GM21717 (cell line): ENCODE results near the gene RMI2.
"Not testable (repeated sequence)": the region's sequence is repeated elsewhere in the genome, so short reads cannot be mapped to it uniquely, and the experiment has no call there.

Experiments
- ATAC-seq: cut with Tn5 transposase; IDR thresholded peaks from one replicate; pipeline ENCODE4 v1.9.1; 2021; ENCODE audit warnings: mild to moderate bottlenecking, moderate library complexity; ENCODE audit not compliant: unreplicated experiment

Gene RMI2

GRCh38 chr16:11345040-11345862 is at the start of gene RMI2:
TSS of gene RMI2 (plus strand) at chr16:11345459. CDS start at chr16:11345472, 13 bp downstream.
- ATAC-seq, result peak; percentile 89

DNA sequence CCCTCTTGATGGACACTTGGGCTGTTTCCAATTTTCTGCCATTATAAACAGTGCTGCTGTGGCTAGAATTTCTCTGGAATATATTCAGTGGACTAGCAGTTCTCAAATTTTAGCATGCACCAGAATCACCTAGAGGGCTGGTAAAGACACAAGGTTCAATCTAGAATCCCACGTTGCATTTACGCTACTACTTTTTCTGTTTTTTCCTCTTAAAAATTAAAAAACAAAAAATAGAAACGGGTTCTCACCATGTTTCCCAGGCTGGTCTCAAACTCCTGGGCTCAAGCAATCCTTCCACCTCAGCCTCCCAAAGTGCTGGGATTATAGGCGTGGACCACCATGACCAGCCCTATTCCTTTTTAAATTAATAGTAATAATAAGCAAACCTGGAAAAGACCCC is 49.6 kb upstream of the RMI2 start:
- ATAC-seq, result no peak

GRCh38 chr16:11296351-11296705 is 48.9 kb upstream of the RMI2 start:
- no peak for ATAC-seq

DNA sequence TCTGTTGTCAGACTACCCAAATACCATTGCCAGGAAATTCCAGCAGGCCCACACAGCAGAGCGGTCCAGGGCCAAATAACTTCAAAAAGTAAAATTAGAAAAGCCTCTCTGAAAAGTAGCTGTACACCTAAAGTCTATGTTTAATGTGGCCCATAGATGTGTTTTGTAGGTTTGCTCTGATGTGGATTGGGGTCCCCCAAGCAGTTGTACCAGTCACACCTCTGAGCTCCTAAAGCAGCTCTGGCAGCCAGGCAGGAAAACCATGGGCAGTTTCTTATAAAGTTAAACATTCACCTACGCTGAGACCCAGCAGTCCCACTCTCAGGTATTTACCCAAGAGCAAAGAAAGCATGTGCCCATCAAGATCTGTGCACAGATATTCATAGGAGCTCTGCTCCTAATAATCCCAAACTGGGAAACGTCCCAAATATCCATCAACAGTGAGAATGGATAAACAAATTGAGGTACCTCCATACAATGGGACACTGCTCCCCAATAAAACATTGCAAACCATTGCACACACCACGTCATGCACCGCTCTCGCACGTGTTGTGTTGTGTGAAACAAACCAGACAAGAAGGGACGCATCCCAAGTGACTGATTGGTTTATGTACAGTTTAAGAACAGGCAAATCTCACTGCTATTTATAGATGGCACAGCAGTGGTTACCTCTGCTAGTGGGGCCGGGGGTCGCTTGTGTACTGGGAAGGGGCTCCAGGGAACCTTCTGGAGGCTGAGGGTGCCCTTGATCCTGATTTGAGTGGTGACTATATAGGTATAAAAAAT is 48.4 kb upstream of the RMI2 start:
- ATAC-seq, result no peak

DNA sequence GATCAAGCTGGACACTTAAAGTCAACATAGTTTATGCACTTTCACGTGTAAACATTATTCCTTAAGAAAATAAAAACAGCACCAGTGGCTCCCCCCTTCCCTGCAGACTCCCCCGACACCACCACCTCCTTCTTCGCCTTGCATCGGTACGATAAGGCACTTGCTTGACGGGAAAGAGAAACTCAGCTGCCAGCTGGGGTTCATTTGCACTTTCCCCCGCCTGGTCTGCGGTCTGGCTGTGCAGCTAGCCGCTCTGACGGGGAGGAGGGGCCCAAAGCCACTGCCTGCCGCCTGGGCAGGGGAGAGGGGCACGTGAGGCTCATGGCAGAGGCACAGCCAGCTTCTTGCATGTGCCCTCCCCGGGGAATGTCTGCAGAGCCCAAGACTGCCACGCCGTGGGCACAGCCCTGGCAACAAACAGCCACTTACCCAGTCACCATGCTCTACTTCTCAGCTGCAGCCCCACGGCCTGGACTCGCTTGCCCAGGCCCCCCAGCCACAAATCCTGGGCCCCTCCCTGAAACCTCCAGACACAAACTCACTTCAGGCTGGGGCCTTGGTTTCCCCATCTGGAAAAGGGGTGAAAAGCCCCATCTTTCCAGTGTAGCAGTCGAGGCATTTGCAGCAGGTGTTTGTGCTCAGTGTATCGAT is 47.6 kb upstream of the RMI2 start:
- peak; percentile 54 for ATAC-seq

- ATAC-seq, result no peak
Measured at GRCh38 chr16:11298143-11298900, 46.9 kb upstream of the RMI2 start.

DNA sequence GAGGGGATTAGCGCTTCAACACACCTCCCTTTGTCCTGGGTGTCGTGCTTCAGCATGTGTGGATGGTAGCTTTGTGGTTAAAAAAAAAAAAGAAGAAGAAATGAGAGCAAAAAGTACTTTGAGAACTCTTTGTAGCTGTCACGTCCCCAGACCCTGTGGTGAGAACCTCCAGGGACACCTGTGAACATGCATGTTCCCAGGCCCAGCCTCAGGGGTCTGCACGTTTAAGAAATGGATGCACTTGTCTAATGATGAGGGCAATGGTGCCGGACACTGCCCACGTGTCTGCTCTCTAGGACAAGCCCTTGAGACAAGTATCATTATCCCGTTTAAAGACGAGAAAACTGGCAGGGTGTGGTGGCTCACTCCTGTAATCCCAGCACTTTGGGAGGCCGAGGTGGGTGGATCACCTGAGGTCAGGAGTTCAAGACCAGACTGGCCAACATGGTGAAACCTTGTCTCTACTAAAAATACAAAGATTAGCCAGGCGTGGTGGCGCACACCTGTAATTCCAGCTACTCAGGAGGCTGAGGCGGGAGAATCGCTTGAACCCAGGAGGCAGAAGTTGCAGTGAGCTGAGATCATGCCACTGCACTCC is 46.2 kb upstream of the RMI2 start:
- not testable (repeated sequence) for ATAC-seq

DNA sequence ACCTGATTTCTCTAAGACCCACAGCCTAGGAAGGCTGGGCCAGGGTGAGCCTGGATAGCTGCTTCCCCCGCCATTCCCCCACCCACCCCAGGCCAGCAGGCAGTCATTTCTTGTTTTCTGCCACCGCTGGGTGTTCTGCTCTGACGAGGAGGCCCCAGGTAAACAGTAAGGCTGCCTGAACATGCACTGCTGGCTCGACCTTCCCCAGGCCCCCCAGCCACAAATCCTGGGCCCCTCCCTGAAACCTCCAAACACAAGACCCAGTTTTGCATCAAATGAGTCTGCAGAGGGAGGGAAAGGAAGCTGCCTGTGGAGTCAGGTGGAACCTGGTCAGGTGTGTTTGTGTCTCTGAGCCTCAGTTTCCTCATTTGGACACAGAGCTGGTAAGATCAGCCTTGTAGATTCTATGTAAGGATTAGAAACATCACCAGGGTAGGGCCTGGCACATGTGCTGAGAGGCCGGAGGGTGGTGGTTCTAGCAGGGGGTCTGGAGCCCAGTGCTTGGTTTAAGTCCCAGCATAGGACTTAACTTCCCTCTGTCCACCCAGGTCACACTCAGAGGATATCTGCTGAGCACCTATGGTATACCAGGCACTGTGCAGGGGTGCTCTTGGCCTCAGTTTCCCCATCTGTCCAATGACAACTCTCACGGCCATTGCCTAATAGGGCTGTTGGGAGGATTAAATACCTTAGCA is 45.2 kb upstream of the RMI2 start:
- no peak for ATAC-seq

- no peak for ATAC-seq
Measured at GRCh38 chr16:11300560-11300892, 44.7 kb upstream of the RMI2 start.

DNA sequence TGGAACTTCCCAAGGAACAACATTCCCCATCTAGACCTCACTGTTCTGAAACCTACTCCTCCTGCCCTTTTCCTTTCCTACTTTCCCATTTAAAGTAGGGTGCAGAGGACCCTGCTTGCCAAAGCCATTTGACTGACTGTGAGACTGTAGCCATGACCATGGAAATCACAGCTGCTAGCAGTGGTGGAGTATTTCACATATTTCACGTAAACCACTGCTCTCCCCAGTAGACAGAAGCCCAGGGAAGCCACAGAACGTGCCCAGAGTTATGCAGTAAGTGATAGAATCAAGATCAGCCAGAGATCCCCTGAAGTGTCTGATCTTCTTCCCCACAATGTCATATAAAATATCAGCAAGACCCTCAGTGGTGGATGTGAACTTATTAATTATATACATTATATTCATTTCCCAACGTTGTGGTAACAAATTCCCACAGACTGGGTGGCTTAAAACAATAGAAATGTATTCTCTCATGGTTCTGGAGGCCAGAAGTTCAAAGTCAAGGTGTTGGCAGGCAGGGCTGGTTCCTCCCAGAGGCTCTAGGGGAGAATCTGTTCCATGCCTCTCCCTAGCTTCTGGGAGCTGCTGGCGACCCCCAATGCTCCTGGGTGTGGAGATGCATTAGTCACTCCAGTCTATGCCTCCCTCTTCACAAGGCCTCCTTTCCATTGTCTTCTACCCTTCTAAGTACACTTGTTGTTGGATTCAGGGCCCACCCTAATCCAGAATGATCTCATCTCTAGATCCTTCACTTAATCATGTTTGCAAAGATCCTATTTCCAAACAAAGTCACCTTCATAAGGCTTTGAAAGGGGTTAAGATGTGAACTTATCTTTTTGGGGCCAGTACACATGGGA is 43.4 kb upstream of the RMI2 start:
- ATAC-seq, result no peak

- no peak for ATAC-seq
Measured at GRCh38 chr16:11302977-11303376, 42.3 kb upstream of the RMI2 start.

DNA sequence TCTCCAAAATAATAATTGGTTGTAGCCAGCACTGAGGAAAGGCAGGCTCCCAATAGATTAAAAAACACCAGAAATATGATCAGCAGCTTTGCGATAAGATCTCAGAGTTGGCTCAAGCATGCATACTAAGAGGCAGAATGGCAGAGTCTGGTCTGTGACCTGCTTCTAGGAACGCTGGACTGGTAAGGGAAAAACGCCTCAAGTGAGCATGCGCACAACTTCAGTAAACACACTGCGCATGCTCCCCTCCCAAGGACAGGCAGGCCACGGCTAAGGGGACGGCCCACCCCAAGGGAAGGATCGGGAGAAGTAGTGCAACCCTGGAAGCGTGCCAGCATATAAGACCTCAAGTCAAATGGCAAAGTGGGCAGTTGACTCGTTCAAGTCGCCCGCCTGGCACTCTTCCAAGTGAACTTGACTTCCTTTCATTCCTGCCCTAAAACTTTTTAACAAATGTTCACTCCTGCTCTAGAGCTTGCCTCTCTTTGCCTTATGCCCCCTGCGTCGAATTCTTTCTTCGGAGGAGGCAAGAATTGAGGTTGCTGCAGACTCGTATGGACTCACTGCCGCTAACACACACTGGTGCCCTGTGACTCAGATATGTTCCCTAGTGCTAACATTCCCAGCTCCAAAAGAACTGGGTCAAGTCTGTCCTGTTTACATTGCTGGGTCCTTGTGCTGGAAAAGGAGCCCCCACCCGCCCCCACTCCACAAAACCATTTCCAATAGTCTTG is 41.7 kb upstream of the RMI2 start:
- no peak for ATAC-seq

DNA sequence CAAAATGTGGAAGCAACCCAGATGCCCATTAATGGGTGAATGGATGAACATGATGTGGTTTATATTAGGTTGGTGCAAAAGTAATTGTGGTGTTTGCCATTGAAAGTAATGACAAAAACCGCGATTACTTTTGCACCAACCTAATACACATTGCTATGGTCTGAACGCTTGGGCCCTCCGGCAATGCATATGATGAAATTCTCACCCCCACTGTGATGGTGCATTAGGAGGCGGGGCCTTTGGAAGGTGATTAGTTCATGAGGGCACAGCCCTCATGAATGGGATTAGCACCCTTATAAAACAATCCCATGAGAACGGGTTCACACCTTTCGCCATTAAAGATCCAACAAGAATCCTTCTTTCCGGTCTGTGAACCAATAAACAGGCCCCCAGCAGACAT is 38.9 kb upstream of the RMI2 start:
- ATAC-seq, result no peak

DNA sequence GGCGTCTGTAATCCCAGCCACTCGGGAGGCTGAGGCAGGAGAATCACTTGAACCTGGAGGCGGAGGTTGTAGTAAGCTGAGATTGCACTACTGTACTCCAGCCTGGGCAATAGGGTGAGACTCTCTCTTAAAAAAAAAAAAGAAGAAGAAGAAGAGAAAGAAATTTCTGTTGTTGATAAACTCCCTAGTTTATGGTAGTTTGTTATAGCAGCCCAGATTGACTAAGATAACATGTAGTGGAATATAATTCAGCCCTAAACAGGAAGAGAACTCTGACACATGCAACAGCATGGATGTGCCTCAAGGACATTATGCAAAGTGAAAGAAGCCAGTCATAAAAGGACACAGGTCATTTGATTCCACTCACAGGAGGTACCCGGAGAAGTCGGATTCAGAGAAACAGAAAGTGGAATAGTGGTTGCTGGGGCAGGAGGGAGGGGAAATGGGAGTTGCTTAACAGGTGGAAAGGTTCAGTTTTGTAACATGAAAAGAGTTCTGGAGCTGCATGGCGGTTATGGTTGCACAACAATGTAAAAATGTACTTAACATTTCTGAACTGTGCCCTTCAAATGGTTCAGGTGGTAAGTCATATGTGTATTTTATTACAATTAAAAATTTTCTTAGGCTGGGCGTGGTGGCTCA is 38.1 kb upstream of the RMI2 start:
- ATAC-seq, result no peak

GRCh38 chr16:11307639-11308492 is 37.4 kb upstream of the RMI2 start:
- ATAC-seq, result no peak

- peak; percentile 34 for ATAC-seq
Measured at GRCh38 chr16:11308493-11309283, 36.6 kb upstream of the RMI2 start.
